GM19328 (cell line): ENCODE data around the gene CRPPA.

Experiments
- ATAC-seq: cut with Tn5 transposase; IDR thresholded peaks from one replicate; pipeline ENCODE4 v1.9.1; 2021; ENCODE audit warnings: mild to moderate bottlenecking, moderate library complexity; ENCODE audit not compliant: unreplicated experiment

Gene CRPPA

GRCh38 chr7:16428182-16428581, 6.8 kb upstream of the CRPPA start:
- no peak for ATAC-seq

- no peak for ATAC-seq
Measured at GRCh38 chr7:16423761-16424160, 2.4 kb upstream of the CRPPA start.

GRCh38 chr7:16422917-16423316, 1.6 kb upstream of the CRPPA start:
- no peak for ATAC-seq

- no peak for ATAC-seq
Measured at GRCh38 chr7:16422103-16422435, 731 bp upstream of the CRPPA start.

GRCh38 chr7:16420649-16421332, 547 bp downstream of the CRPPA start:
- ATAC-seq = peak; percentile 85

- no peak for ATAC-seq
Measured at GRCh38 chr7:16420329-16420648, 1.0 kb downstream of the CRPPA start.

GRCh38 chr7:16419859-16420258, 1.5 kb downstream of the CRPPA start:
- ATAC-seq = no peak

- no peak for ATAC-seq
Measured at GRCh38 chr7:16419126-16419525, 2.2 kb downstream of the CRPPA start.

GRCh38 chr7:16417906-16418305, 3.4 kb downstream of the CRPPA start:
- ATAC-seq = no peak

- ATAC-seq = no peak
Measured at GRCh38 chr7:16416289-16417282, 4.8 kb downstream of the CRPPA start.

GRCh38 chr7:16412274-16413254, 8.8 kb downstream of the CRPPA start:
- ATAC-seq = no peak

- no peak for ATAC-seq
Measured at GRCh38 chr7:16411391-16411790, 9.9 kb downstream of the CRPPA start.

- ATAC-seq = no peak
Measured at GRCh38 chr7:16409777-16410176, 11.6 kb downstream of the CRPPA start.

GRCh38 chr7:16404636-16405035, 16.7 kb downstream of the CRPPA start:
- no peak for ATAC-seq

GRCh38 chr7:16403475-16403874, 17.9 kb downstream of the CRPPA start:
- ATAC-seq = no peak

GRCh38 chr7:16402940-16403339, 18.4 kb downstream of the CRPPA start:
- ATAC-seq = no peak

GRCh38 chr7:16402091-16402490, 19.2 kb downstream of the CRPPA start:
- no peak for ATAC-seq

- no peak for ATAC-seq
Measured at GRCh38 chr7:16400893-16401275, 20.5 kb downstream of the CRPPA start.

GRCh38 chr7:16399916-16400892, 21.1 kb downstream of the CRPPA start:
- no peak for ATAC-seq

GRCh38 chr7:16399265-16399831, 22.0 kb downstream of the CRPPA start:
- no peak for ATAC-seq
